WTC11 (cell line): ENCODE results near the gene GIMAP4. TPM values are rescaled to one million over a fixed set of nuclear protein-coding genes. Genes with fewer than 3 reads are reported as not detected.

Experiments
- ATAC-seq: fragments of 200-7000 bp; cut with Tn5 transposase; 2 replicates; pipeline ENCODE4 v1.10.0; 2021; ENCODE audit warnings: mild to moderate bottlenecking, moderate library complexity
- CTCF ChIA-PET: fragments of 300-600 bp; sonication (Branson Sonifier 250); formaldehyde crosslinking; loops from one replicate; lab custom pipeline; 2021; ENCODE audit warnings: antibody characterized with exemption; lab: Charles Lee
- POLR2A ChIA-PET: fragments of 350-600 bp; sonication (Branson Sonifier 250); formaldehyde crosslinking; loops from one replicate; lab custom pipeline; 2021; ENCODE audit warnings: antibody characterized with exemption; lab: Charles Lee
- DNase-seq: peaks from one replicate; pipeline ENCODE4 v3.0.0; 2021; ENCODE audit warnings: low spot score
- H3K27ac Mint-ChIP-seq: 2 replicates; pipeline ENCODE4 v1.8.0; 2021; ENCODE audit warnings: mixed read lengths
- H3K27me3 Mint-ChIP-seq: 2 replicates; pipeline ENCODE4 v1.8.0; 2021; ENCODE audit warnings: low read depth, mild to moderate bottlenecking, moderate library complexity, mixed read lengths
- H3K36me3 Mint-ChIP-seq: 2 replicates; pipeline ENCODE4 v1.8.0; 2021; ENCODE audit warnings: mixed read lengths
- H3K4me1 Mint-ChIP-seq: 2 replicates; pipeline ENCODE4 v1.8.0; 2022; ENCODE audit warnings: mixed read lengths
- H3K4me3 Mint-ChIP-seq: 2 replicates; pipeline ENCODE4 v1.8.0; 2021; ENCODE audit warnings: mild to moderate bottlenecking, moderate library complexity, mixed read lengths
- H3K9me3 Mint-ChIP-seq: 2 replicates; pipeline ENCODE4 v1.8.0; 2021; ENCODE audit warnings: mixed read lengths
- CREB1 ChIP-seq: sonication (generic); formaldehyde crosslinking; IDR thresholded peaks from 2 replicates; pipeline ENCODE4 v1.8.0; 2023; ENCODE audit warnings: mild to moderate bottlenecking, missing genetic modification reagents
- CREM ChIP-seq: sonication (generic); formaldehyde crosslinking; IDR thresholded peaks from 2 replicates; pipeline ENCODE4 v1.8.1; 2022; ENCODE audit warnings: mild to moderate bottlenecking, missing genetic modification reagents, moderate library complexity
- ETV6 ChIP-seq: sonication (generic); formaldehyde crosslinking; IDR thresholded peaks from 2 replicates; pipeline ENCODE4 v1.8.1; 2022; ENCODE audit warnings: mild to moderate bottlenecking, missing genetic modification reagents
- FOXK1 ChIP-seq: sonication (generic); formaldehyde crosslinking; IDR thresholded peaks from 2 replicates; pipeline ENCODE4 v1.8.0; 2022; ENCODE audit warnings: mild to moderate bottlenecking, moderate library complexity, missing genetic modification reagents
- GABPB1 ChIP-seq: sonication (generic); formaldehyde crosslinking; IDR thresholded peaks from 2 replicates; pipeline ENCODE4 v1.8.1; 2023; ENCODE audit warnings: mild to moderate bottlenecking, missing genetic modification reagents
- GRHL2 ChIP-seq: fragments of 250-450 bp; sonication (Bioruptor Pico); IDR thresholded peaks from 2 replicates; pipeline ENCODE4 v1.8.0; 2022; ENCODE audit warnings: mild to moderate bottlenecking, moderate library complexity; ENCODE audit not compliant: insufficient replicate concordance, severe bottlenecking
- GTF2I ChIP-seq: fragments of 250-450 bp; sonication (Bioruptor Pico); conservative IDR thresholded peaks from 2 replicates; pipeline ENCODE4 v1.4.0; 2021; ENCODE audit warnings: mild to moderate bottlenecking
- IRF2 ChIP-seq: sonication (generic); formaldehyde crosslinking; IDR thresholded peaks from 2 replicates; pipeline ENCODE4 v1.8.0; 2022; ENCODE audit warnings: low read depth, missing genetic modification reagents, borderline replicate concordance
- MXD4 ChIP-seq: fragments of 250-450 bp; sonication (Bioruptor Pico); IDR thresholded peaks from 2 replicates; pipeline ENCODE4 v1.8.0; 2021; ENCODE audit warnings: mild to moderate bottlenecking, moderate library complexity, borderline replicate concordance
- NFATC4 ChIP-seq: fragments of 250-450 bp; sonication (Bioruptor Pico); IDR thresholded peaks from 2 replicates; pipeline ENCODE4 v1.9.0; 2021; ENCODE audit warnings: mild to moderate bottlenecking
- NR2C2 ChIP-seq: sonication (generic); formaldehyde crosslinking; IDR thresholded peaks from 2 replicates; pipeline ENCODE4 v1.8.0; 2022; ENCODE audit warnings: mild to moderate bottlenecking, missing genetic modification reagents
- PRRX2 ChIP-seq: fragments of 250-450 bp; sonication (Bioruptor Pico); IDR thresholded peaks from 2 replicates; pipeline ENCODE4 v1.8.0; 2021; ENCODE audit warnings: mild to moderate bottlenecking
- SOX15 ChIP-seq: fragments of 250-450 bp; sonication (Bioruptor Pico); IDR thresholded peaks from 2 replicates; pipeline ENCODE4 v1.9.0; 2021; ENCODE audit warnings: mild to moderate bottlenecking
- TCF7 ChIP-seq: sonication (generic); formaldehyde crosslinking; IDR thresholded peaks from 2 replicates; pipeline ENCODE4 v1.8.0; 2022; ENCODE audit warnings: mild to moderate bottlenecking, low read depth, missing genetic modification reagents, moderate library complexity
- TEAD1 ChIP-seq: sonication (generic); formaldehyde crosslinking; IDR thresholded peaks from 2 replicates; pipeline ENCODE4 v1.8.0; 2022; ENCODE audit warnings: mild to moderate bottlenecking, missing genetic modification reagents
- ZNF138 ChIP-seq: sonication (generic); formaldehyde crosslinking; conservative IDR thresholded peaks from 2 replicates; pipeline ENCODE4 v1.8.1; 2022; ENCODE audit warnings: mild to moderate bottlenecking, moderate library complexity, missing genetic modification reagents
- ZNF671 ChIP-seq: fragments of 250-450 bp; sonication (Bioruptor Pico); IDR thresholded peaks from 2 replicates; pipeline ENCODE4 v1.8.0; 2021; ENCODE audit warnings: mild to moderate bottlenecking
- total RNA-seq: library from RNA; stranded (reverse); gene quantifications from 3 replicates; pipeline ENCODE4 v1.2.3, GENCODE V29; 2021
- TF ChIP-seq, protein P1 (sequence below): fragments of 250-450 bp; sonication (Bioruptor Pico); conservative IDR thresholded peaks from 2 replicates; pipeline ENCODE4 v1.9.0; 2021; ENCODE audit warnings: mild to moderate bottlenecking
- TF ChIP-seq, protein P2 (sequence below): sonication (generic); formaldehyde crosslinking; IDR thresholded peaks from 2 replicates; pipeline ENCODE4 v1.8.1; 2022; ENCODE audit warnings: mild to moderate bottlenecking, missing genetic modification reagents, moderate library complexity, borderline replicate concordance
- TF ChIP-seq, protein P3 (sequence below): sonication (generic); formaldehyde crosslinking; IDR thresholded peaks from 2 replicates; pipeline ENCODE4 v1.8.1; 2022; ENCODE audit warnings: missing genetic modification reagents, borderline replicate concordance
- TF ChIP-seq, protein P4 (sequence below): fragments of 250-450 bp; sonication (Bioruptor Pico); IDR thresholded peaks from 2 replicates; pipeline ENCODE4 v1.9.0; 2021; ENCODE audit warnings: mild to moderate bottlenecking, borderline replicate concordance
- TF ChIP-seq, protein P5 (sequence below): fragments of 250-450 bp; sonication (Bioruptor Pico); IDR thresholded peaks from 2 replicates; pipeline ENCODE4 v1.9.0; 2021; ENCODE audit warnings: mild to moderate bottlenecking

GIMAP4 gene
- total RNA-seq, 1 experiment from 2014 or later, result 0.28 TPM

DNA sequence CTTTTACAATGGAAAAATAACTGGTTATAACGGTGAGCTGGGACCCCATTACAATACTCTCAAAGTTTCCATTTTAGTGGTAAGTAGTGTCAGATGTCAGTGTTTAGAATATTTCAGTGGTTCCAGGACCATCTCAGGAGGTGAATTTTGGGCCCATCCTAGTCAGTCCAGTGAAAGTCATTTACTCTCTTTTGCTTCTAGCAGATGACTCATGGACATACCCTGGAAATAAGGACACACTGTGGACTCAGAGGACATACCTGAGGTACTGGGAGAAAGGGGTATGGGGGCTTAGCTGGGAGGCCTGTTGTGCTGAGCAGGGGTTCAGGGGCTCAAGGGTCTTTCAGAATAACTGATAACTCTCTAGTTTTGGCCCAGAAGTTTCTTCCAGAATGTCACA lies 618 bp upstream of the GIMAP4 start (continued):
- no peak for TF ChIP-seq ETV6 (CRISPR knock-in tag)
- TF ChIP-seq, protein P1, sequence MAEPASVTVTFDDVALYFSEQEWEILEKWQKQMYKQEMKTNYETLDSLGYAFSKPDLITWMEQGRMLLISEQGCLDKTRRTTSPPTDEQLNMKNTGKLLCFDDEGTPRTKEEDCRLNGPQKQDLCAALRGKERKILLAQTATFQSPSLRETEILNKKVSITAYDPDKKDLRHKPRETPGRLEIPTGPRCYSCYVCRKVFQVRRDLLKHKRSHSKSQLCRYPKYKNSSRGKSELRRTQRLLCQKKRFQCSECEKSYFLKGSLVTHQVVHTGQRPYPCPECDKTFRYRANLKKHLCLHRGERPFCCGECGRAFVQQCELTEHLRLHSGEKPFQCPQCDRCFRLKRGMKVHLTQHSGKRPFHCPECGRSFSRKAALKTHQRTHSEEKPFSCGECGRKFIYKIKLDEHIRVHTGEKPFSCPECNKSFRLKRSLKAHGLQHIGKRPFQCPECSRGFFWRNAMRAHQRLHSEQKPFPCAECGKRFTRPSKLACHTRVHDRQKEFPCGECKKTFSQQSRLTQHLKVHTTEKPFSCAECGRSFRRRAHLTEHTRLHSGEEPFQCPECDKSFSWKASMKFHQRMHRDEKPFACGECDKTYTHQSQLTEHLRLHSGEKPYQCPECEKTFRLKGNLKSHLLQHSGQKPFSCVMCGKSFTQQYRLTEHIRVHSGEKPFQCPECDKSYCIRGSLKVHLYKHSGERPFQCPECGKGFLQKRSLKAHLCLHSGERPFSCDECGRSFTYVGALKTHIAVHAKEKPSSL (CRISPR knock-in tag), result no peak

DNA sequence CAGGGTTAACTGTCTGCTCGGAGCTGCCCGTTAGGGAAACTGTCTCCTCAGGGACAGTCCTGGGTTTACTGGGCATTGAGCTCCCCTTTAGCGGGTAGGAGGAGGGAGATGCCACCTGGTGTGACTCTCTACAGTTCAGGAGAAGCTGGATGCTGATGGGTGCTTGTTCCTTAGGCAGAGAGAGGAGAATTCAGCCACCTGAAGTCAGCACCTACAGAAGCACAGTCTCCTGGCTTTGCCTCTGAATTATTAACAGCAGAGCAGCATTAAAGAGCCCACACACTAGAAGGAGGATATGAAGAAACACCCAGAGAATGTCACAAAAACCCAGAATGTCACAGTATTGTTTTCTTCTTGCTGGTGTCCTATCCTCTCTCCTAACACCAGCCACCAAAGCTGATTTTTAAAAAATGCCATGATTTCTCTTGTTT lies 696 bp downstream of the GIMAP4 start:
- Mint-ChIP-seq H3K36me3 (no peaks in the 10 kb centered on the region), H3K27me3 (peaks cover 4% of the 10 kb centered on the region), H3K27ac (no peak overlapping the region), H3K4me1 (peaks cover 40% of the 10 kb centered on the region), H3K9me3 (no peaks in the 10 kb centered on the region)
- POLR2A ChIA-PET, result no interaction called here
- no peak for ATAC-seq
- no peak for DNase-seq
- TF ChIP-seq IRF2 (CRISPR knock-in tag) (no peak), GABPB1 (no peak), ZNF138 (no peak), CREM (CRISPR knock-in tag) (no peak), MXD4 (CRISPR knock-in tag) (no peak), CREB1 (CRISPR knock-in tag) (no peak), PRRX2 (CRISPR knock-in tag) (no peak), FOXK1 (CRISPR knock-in tag) (no peak), NFATC4 (CRISPR knock-in tag) (no peak), NR2C2 (CRISPR knock-in tag) (no peak), TCF7 (CRISPR knock-in tag) (no peak), ZNF671 (CRISPR knock-in tag) (no peak), SOX15 (no peak), GRHL2 (CRISPR knock-in tag) (no peak), GTF2I (CRISPR knock-in tag) (no peak), TEAD1 (CRISPR knock-in tag) (no peak)
- TF ChIP-seq, protein P2, sequence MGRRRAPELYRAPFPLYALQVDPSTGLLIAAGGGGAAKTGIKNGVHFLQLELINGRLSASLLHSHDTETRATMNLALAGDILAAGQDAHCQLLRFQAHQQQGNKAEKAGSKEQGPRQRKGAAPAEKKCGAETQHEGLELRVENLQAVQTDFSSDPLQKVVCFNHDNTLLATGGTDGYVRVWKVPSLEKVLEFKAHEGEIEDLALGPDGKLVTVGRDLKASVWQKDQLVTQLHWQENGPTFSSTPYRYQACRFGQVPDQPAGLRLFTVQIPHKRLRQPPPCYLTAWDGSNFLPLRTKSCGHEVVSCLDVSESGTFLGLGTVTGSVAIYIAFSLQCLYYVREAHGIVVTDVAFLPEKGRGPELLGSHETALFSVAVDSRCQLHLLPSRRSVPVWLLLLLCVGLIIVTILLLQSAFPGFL (CRISPR knock-in tag), result no peak
- TF ChIP-seq, protein P3, sequence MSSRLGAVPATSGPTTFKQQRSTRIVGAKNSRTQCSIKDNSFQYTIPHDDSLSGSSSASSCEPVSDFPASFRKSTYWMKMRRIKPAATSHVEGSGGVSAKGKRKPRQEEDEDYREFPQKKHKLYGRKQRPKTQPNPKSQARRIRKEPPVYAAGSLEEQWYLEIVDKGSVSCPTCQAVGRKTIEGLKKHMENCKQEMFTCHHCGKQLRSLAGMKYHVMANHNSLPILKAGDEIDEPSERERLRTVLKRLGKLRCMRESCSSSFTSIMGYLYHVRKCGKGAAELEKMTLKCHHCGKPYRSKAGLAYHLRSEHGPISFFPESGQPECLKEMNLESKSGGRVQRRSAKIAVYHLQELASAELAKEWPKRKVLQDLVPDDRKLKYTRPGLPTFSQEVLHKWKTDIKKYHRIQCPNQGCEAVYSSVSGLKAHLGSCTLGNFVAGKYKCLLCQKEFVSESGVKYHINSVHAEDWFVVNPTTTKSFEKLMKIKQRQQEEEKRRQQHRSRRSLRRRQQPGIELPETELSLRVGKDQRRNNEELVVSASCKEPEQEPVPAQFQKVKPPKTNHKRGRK (CRISPR knock-in tag), result no peak
- TF ChIP-seq, protein P4, sequence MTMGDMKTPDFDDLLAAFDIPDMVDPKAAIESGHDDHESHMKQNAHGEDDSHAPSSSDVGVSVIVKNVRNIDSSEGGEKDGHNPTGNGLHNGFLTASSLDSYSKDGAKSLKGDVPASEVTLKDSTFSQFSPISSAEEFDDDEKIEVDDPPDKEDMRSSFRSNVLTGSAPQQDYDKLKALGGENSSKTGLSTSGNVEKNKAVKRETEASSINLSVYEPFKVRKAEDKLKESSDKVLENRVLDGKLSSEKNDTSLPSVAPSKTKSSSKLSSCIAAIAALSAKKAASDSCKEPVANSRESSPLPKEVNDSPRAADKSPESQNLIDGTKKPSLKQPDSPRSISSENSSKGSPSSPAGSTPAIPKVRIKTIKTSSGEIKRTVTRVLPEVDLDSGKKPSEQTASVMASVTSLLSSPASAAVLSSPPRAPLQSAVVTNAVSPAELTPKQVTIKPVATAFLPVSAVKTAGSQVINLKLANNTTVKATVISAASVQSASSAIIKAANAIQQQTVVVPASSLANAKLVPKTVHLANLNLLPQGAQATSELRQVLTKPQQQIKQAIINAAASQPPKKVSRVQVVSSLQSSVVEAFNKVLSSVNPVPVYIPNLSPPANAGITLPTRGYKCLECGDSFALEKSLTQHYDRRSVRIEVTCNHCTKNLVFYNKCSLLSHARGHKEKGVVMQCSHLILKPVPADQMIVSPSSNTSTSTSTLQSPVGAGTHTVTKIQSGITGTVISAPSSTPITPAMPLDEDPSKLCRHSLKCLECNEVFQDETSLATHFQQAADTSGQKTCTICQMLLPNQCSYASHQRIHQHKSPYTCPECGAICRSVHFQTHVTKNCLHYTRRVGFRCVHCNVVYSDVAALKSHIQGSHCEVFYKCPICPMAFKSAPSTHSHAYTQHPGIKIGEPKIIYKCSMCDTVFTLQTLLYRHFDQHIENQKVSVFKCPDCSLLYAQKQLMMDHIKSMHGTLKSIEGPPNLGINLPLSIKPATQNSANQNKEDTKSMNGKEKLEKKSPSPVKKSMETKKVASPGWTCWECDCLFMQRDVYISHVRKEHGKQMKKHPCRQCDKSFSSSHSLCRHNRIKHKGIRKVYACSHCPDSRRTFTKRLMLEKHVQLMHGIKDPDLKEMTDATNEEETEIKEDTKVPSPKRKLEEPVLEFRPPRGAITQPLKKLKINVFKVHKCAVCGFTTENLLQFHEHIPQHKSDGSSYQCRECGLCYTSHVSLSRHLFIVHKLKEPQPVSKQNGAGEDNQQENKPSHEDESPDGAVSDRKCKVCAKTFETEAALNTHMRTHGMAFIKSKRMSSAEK, result no peak
- TF ChIP-seq, protein P5, sequence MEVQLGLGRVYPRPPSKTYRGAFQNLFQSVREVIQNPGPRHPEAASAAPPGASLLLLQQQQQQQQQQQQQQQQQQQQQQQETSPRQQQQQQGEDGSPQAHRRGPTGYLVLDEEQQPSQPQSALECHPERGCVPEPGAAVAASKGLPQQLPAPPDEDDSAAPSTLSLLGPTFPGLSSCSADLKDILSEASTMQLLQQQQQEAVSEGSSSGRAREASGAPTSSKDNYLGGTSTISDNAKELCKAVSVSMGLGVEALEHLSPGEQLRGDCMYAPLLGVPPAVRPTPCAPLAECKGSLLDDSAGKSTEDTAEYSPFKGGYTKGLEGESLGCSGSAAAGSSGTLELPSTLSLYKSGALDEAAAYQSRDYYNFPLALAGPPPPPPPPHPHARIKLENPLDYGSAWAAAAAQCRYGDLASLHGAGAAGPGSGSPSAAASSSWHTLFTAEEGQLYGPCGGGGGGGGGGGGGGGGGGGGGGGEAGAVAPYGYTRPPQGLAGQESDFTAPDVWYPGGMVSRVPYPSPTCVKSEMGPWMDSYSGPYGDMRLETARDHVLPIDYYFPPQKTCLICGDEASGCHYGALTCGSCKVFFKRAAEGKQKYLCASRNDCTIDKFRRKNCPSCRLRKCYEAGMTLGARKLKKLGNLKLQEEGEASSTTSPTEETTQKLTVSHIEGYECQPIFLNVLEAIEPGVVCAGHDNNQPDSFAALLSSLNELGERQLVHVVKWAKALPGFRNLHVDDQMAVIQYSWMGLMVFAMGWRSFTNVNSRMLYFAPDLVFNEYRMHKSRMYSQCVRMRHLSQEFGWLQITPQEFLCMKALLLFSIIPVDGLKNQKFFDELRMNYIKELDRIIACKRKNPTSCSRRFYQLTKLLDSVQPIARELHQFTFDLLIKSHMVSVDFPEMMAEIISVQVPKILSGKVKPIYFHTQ (CRISPR knock-in tag), result no peak
- TF ChIP-seq, all 79 proteins: peak for 0
- H3K4me3 Mint-ChIP-seq, result no peak overlapping the region
- CTCF ChIA-PET, result no interaction called here
